GM23338 (cell line): ENCODE data around the gene KMT2C. TPM values are rescaled to one million over a fixed set of nuclear protein-coding genes. Genes with fewer than 3 reads are reported as not detected.
A peak's percentile ranks its signal among the peaks of the same experiment; 100 is the strongest.
"Not testable (repeated sequence)": the region's sequence is repeated elsewhere in the genome, so short reads cannot be mapped to it uniquely, and the experiment has no call there.

Experiments used
- ATAC-seq: fragments of 200-7000 bp; cut with Tn5 transposase; 3 replicates; pipeline ENCODE4 v1.9.1; 2020
- DNase-seq: peaks from one replicate; pipeline ENCODE4 v3.0.0-alpha.2; 2015; ENCODE audit warnings: low spot score
- H2AFZ ChIP-seq: fragments of 200-600 bp; sonication (generic); 2 replicates; pipeline ENCODE4 v1.8.0; 2016; ENCODE audit warnings: antibody characterized with exemption, mild to moderate bottlenecking, moderate library complexity
- H3F3A ChIP-seq: fragments of 200-600 bp; sonication (generic); replicated peaks from 2 replicates; pipeline ENCODE4 v1.8.0; 2017; ENCODE audit warnings: antibody characterized with exemption, mixed run types, low read depth
- H3K27ac ChIP-seq: fragments of 200-600 bp; sonication (generic); 2 replicates; pipeline ENCODE4 v1.6.1; 2016; ENCODE audit warnings: low read depth
- H3K27me3 ChIP-seq: fragments of 200-600 bp; sonication (generic); 2 replicates; pipeline ENCODE4 v1.8.0; 2016; ENCODE audit warnings: mild to moderate bottlenecking, mixed run types, moderate library complexity; ENCODE audit not compliant: insufficient read depth
- H3K36me3 ChIP-seq: fragments of 200-600 bp; sonication (generic); 2 replicates; pipeline ENCODE4 v1.8.0; 2016; ENCODE audit warnings: mild to moderate bottlenecking; ENCODE audit not compliant: insufficient read depth
- H3K4me1 ChIP-seq: fragments of 200-600 bp; sonication (generic); 2 replicates; pipeline ENCODE4 v1.8.0; 2016; ENCODE audit warnings: mild to moderate bottlenecking, moderate library complexity; ENCODE audit not compliant: insufficient read depth
- H3K4me2 ChIP-seq: fragments of 200-600 bp; sonication (generic); 2 replicates; pipeline ENCODE4 v1.7.1; 2017; ENCODE audit warnings: mixed run types
- H3K4me3 ChIP-seq: fragments of 200-600 bp; sonication (generic); 2 replicates; pipeline ENCODE4 v1.6.1; 2016; ENCODE audit warnings: mixed run types
- H3K79me2 ChIP-seq: fragments of 200-600 bp; sonication (generic); replicated peaks from 2 replicates; pipeline ENCODE4 v1.8.0; 2017; ENCODE audit warnings: mild to moderate bottlenecking; ENCODE audit not compliant: insufficient read depth
- H3K9me2 ChIP-seq: fragments of 200-600 bp; sonication (generic); 2 replicates; pipeline ENCODE4 v1.8.0; 2017; ENCODE audit not compliant: insufficient read depth
- H4K20me1 ChIP-seq: fragments of 200-600 bp; sonication (generic); replicated peaks from 2 replicates; pipeline ENCODE4 v1.8.0; 2017; ENCODE audit warnings: mild to moderate bottlenecking; ENCODE audit not compliant: insufficient read depth
- H3K27ac Mint-ChIP-seq: 2 replicates; pipeline ENCODE4 v1.8.0; 2020; ENCODE audit warnings: inconsistent platforms, mild to moderate bottlenecking, moderate library complexity, mixed read lengths
- H3K27me3 Mint-ChIP-seq: 3 replicates; pipeline ENCODE4 v1.8.0; 2022; ENCODE audit warnings: low read depth, mild to moderate bottlenecking, moderate library complexity, mixed read lengths, inconsistent platforms; ENCODE audit not compliant: insufficient read depth, poor library complexity
- H3K36me3 Mint-ChIP-seq: 3 replicates; pipeline ENCODE4 v1.8.0; 2021; ENCODE audit warnings: low read depth, mild to moderate bottlenecking, inconsistent platforms, moderate library complexity, mixed read lengths
- H3K4me1 Mint-ChIP-seq: 3 replicates; pipeline ENCODE4 v1.8.0; 2020; ENCODE audit warnings: mild to moderate bottlenecking, inconsistent platforms, mixed read lengths
- H3K4me3 Mint-ChIP-seq: 3 replicates; pipeline ENCODE4 v1.8.0; 2021; ENCODE audit warnings: moderate library complexity, mild to moderate bottlenecking, inconsistent platforms, mixed read lengths
- H3K9me3 Mint-ChIP-seq: 3 replicates; pipeline ENCODE4 v1.8.0; 2020; ENCODE audit warnings: moderate library complexity, mild to moderate bottlenecking, inconsistent platforms, mixed read lengths
- CREB1 ChIP-seq: fragments of 250-450 bp; sonication (Bioruptor Pico); IDR thresholded peaks from 2 replicates; pipeline ENCODE4 v1.5.0; 2020; ENCODE audit warnings: low read depth, mild to moderate bottlenecking, moderate library complexity
- CTCF ChIP-seq, 2 experiments: fragments of 200-600 bp in 1 of 2; sonication (generic) in 1 of 2; conservative IDR thresholded peaks; 2 replicates each; pipeline versions ENCODE4 v1.5.1 to v1.6.1; 2016 to 2017; ENCODE audit warnings: antibody characterized with exemption in 2 of 2, low read depth in 2 of 2, mild to moderate bottlenecking in 2 of 2, moderate library complexity in 1 of 2
- ETS1 ChIP-seq: IDR thresholded peaks from 2 replicates; pipeline ENCODE4 v1.6.1; 2016; ENCODE audit warnings: antibody characterized with exemption
- EZH2phosphoT487 ChIP-seq: fragments of 200-600 bp; sonication (generic); IDR thresholded peaks from one replicate; pipeline ENCODE4 v1.8.1; 2018; ENCODE audit warnings: antibody characterized with exemption; ENCODE audit not compliant: unreplicated experiment
- JUNB ChIP-seq: IDR thresholded peaks from one replicate; pipeline ENCODE4 v1.6.1; 2016; ENCODE audit warnings: antibody characterized with exemption; ENCODE audit not compliant: unreplicated experiment
- NANOG ChIP-seq: IDR thresholded peaks from 2 replicates; pipeline ENCODE4 v1.6.1; 2016; ENCODE audit warnings: antibody characterized with exemption, borderline replicate concordance
- POLR2AphosphoS5 ChIP-seq: IDR thresholded peaks from 2 replicates; pipeline ENCODE4 v1.6.1; 2016; ENCODE audit warnings: antibody characterized with exemption, low read depth
- STAT1 ChIP-seq: IDR thresholded peaks from one replicate; pipeline ENCODE4 v1.6.1; 2016; ENCODE audit warnings: antibody characterized with exemption; ENCODE audit not compliant: unreplicated experiment
- ZNF331 ChIP-seq: fragments of 250-450 bp; sonication (Bioruptor Pico); IDR thresholded peaks from 2 replicates; pipeline ENCODE4 v1.5.0; 2020; ENCODE audit warnings: low read depth, mild to moderate bottlenecking, moderate library complexity
- polyA plus RNA-seq: library from polyadenylated mRNA; unstranded; fragments of >200 nt; fragmentation: Nextera tagmentation; extraction: Ambion mirVana; gene quantifications from 2 replicates; pipeline ENCODE4 v1.2.1, GENCODE V29; 2016
- total RNA-seq: library from RNA; depleted of rRNA; stranded (reverse); fragments of >200 nt; shearing (Covaris generic); gene quantifications from 2 replicates; pipeline ENCODE4 v1.2.3, GENCODE V29; 2014

The KMT2C gene
- total and polyA plus RNA-seq, 2 experiments from 2014 or later: 11.4 to 39.0 TPM

GRCh38 chr7:152430854-152431253, 4.9 kb downstream of the KMT2C start (continued):
- TF ChIP-seq NANOG (no peak), EZH2phosphoT487 (no peak), ZNF331 (no peak)

GRCh38 chr7:152430118-152430517, 5.7 kb downstream of the KMT2C start:
- not testable (repeated sequence) for H3K4me2 ChIP-seq, DNase-seq, H3K9me3 Mint-ChIP-seq, H3K9me2 ChIP-seq, H2AFZ ChIP-seq, H3K36me3 ChIP-seq, ATAC-seq, H3F3A ChIP-seq, H3K4me3 ChIP-seq, H3K4me3 Mint-ChIP-seq, H3K36me3 Mint-ChIP-seq, H3K27ac Mint-ChIP-seq, H3K27ac ChIP-seq
- Histone ChIP-seq H3K27me3 (peaks cover 15% of the 10 kb centered on the region), H3K79me2 (peaks cover 98% of the 10 kb centered on the region), H4K20me1 (peaks cover 36% of the 10 kb centered on the region), H3K4me1 (peaks cover 53% of the 10 kb centered on the region)
- H3K4me1 Mint-ChIP-seq: peaks cover 41% of the 10 kb centered on the region
- H3K27me3 Mint-ChIP-seq: peaks cover 15% of the 10 kb centered on the region

- Mint-ChIP-seq H3K4me1 (peaks cover 26% of the 10 kb centered on the region), H3K36me3 (peaks cover 29% of the 10 kb centered on the region), H3K27ac (0 out of 2 replicates have a peak overlapping the region, but pooled peaks have one; percentile 67), H3K27me3 (peaks cover 1% of the 10 kb centered on the region), H3K4me3 (no peak overlapping the region), H3K9me3 (peaks cover 22% of the 10 kb centered on the region)
- TF ChIP-seq CREB1 (CRISPR knock-in tag): no peak
- no peak for TF ChIP-seq JUNB
- no peak for TF ChIP-seq POLR2AphosphoS5
- no peak for TF ChIP-seq NANOG
- no peak for TF ChIP-seq STAT1
- no peak for TF ChIP-seq ETS1
- TF ChIP-seq CTCF (conservative IDR thresholded peaks at IDR 0.05; ENCODE audit: low read depth in 2 of 2): no peak
- ATAC-seq: no peak
- Histone ChIP-seq H2AFZ (no peak overlapping the region), H3K4me1 (peaks cover 38% of the 10 kb centered on the region), H3K4me2 (no peak overlapping the region), H4K20me1 (peaks cover 9% of the 10 kb centered on the region), H3F3A (no peaks in the 10 kb centered on the region), H3K27me3 (no peaks in the 10 kb centered on the region), H3K27ac (no peak overlapping the region), H3K79me2 (peaks cover 100% of the 10 kb centered on the region), H3K36me3 (no peaks in the 10 kb centered on the region), H3K4me3 (no peak overlapping the region), H3K9me2 (no peaks in the 10 kb centered on the region)
- DNase-seq: no peak
Observed at GRCh38 chr7:152424348-152425108, 11.3 kb downstream of the KMT2C start.
